Measurements from ENCODE around the gene POLRMT.
"Not testable (repeated sequence)": the region's sequence is repeated elsewhere in the genome, so short reads cannot be mapped to it uniquely, and the experiment has no call there.

Gene POLRMT

GRCh38 chr19:640606-641189, 7.4 kb upstream of the POLRMT start:
- H3K9ac ChIP-seq, result no peak overlapping the region
- no peak overlapping the region for H3K27ac ChIP-seq
- H3K36me3 ChIP-seq, result peaks cover 3% of the 10 kb centered on the region
- H3K4me1 ChIP-seq, result peaks cover 83% of the 10 kb centered on the region
- 0 out of 2 replicates have a peak overlapping the region, but pooled peaks have one; percentile 72 for H3K4me2 ChIP-seq
- H3K27me3 ChIP-seq, result no peaks in the 10 kb centered on the region
- H3K9me3 ChIP-seq, result no peaks in the 10 kb centered on the region
- peaks cover 41% of the 10 kb centered on the region for H4K20me1 ChIP-seq
- H3K4me3 ChIP-seq, result no peak overlapping the region
- TF ChIP-seq Cebpa-rat (IDR thresholded peaks at IDR 0.05), result no peak

- peaks cover 36% of the 10 kb centered on the region for H4K20me1 ChIP-seq
- no peak for TF ChIP-seq Cebpa-rat (IDR thresholded peaks at IDR 0.05)
- no peaks in the 10 kb centered on the region for H3K27me3 ChIP-seq
- peaks cover 83% of the 10 kb centered on the region for H3K4me1 ChIP-seq
- no peak overlapping the region; the same call in 1 of the 2 replicates for H3K4me3 ChIP-seq
- H3K9ac ChIP-seq, result no peak overlapping the region
- no peaks in the 10 kb centered on the region for H3K36me3 ChIP-seq
- H3K4me2 ChIP-seq, result peak overlapping the region; percentile 72
- H3K9me3 ChIP-seq, result no peaks in the 10 kb centered on the region
- no peak overlapping the region for H3K27ac ChIP-seq
Measured at GRCh38 chr19:640161-640558, 6.8 kb upstream of the POLRMT start.

- Histone ChIP-seq H4K20me1 (peaks cover 29% of the 10 kb centered on the region), H3K27me3 (no peaks in the 10 kb centered on the region), H3K9me3 (no peaks in the 10 kb centered on the region), H3K27ac (no peak within 1 kb of the TSS), H3K9ac (no peak within 1 kb of the TSS), H3K36me3 (no peaks in the 10 kb centered on the region), H3K4me1 (peaks cover 83% of the 10 kb centered on the region), H3K4me2 (peak within 1 kb of the TSS; percentile 90), H3K4me3 (peak within 1 kb of the TSS; percentile 55)
- no peak for TF ChIP-seq Cebpa-rat (IDR thresholded peaks at IDR 0.05)
Measured at GRCh38 chr19:639253-640160, 6.2 kb upstream of the POLRMT start, which contains the start of gene FGF22. Gene FGF22, plus strand, starts transcription at chr19:639879. Its CDS starts 47 bp downstream, at chr19:639926.

- H3K4me2 ChIP-seq, result peak overlapping the region; percentile 90
- H3K27ac ChIP-seq, result no peak overlapping the region
- no peak overlapping the region for H3K4me3 ChIP-seq
- no peaks in the 10 kb centered on the region for H3K9me3 ChIP-seq
- H4K20me1 ChIP-seq, result peaks cover 23% of the 10 kb centered on the region
- H3K36me3 ChIP-seq, result no peaks in the 10 kb centered on the region
- TF ChIP-seq Cebpa-rat (IDR thresholded peaks at IDR 0.05), result no peak
- H3K27me3 ChIP-seq, result no peaks in the 10 kb centered on the region
- H3K9ac ChIP-seq, result no peak overlapping the region
- peaks cover 83% of the 10 kb centered on the region for H3K4me1 ChIP-seq
Measured at GRCh38 chr19:638906-639252, 5.5 kb upstream of the POLRMT start.

GRCh38 chr19:634975-635652, 1.8 kb upstream of the POLRMT start:
- Histone ChIP-seq H3K4me2 (peak overlapping the region; percentile 90), H3K4me3 (no peak overlapping the region), H3K9me3 (no peaks in the 10 kb centered on the region), H3K27me3 (no peaks in the 10 kb centered on the region), H4K20me1 (peaks cover 36% of the 10 kb centered on the region), H3K36me3 (peaks cover 21% of the 10 kb centered on the region), H3K27ac (no peak overlapping the region), H3K4me1 (peaks cover 82% of the 10 kb centered on the region), H3K9ac (no peak overlapping the region)
- TF ChIP-seq Cebpa-rat (IDR thresholded peaks at IDR 0.05), result no peak

GRCh38 chr19:633786-634639, 676 bp upstream of the POLRMT start:
- no peak for TF ChIP-seq Cebpa-rat (IDR thresholded peaks at IDR 0.05)
- H3K27me3 ChIP-seq, result no peaks in the 10 kb centered on the region
- peak overlapping the region; percentile 94 for H3K4me2 ChIP-seq
- H3K27ac ChIP-seq, result peak overlapping the region; percentile 68
- H3K36me3 ChIP-seq, result peaks cover 32% of the 10 kb centered on the region
- peak overlapping the region; percentile 82 for H3K9ac ChIP-seq
- peak overlapping the region; percentile 86 for H3K4me3 ChIP-seq
- peaks cover 88% of the 10 kb centered on the region for H3K4me1 ChIP-seq
- H4K20me1 ChIP-seq, result peaks cover 43% of the 10 kb centered on the region
- no peaks in the 10 kb centered on the region for H3K9me3 ChIP-seq

GRCh38 chr19:632579-633067, 714 bp downstream of the POLRMT start:
- Histone ChIP-seq H3K27me3 (no peaks in the 10 kb centered on the region), H4K20me1 (peaks cover 44% of the 10 kb centered on the region), H3K4me3 (peak overlapping the region; percentile 86), H3K4me2 (peak overlapping the region; percentile 94), H3K9me3 (no peaks in the 10 kb centered on the region), H3K4me1 (peaks cover 76% of the 10 kb centered on the region), H3K9ac (peak overlapping the region; percentile 82), H3K36me3 (peaks cover 46% of the 10 kb centered on the region), H3K27ac (peak overlapping the region; percentile 84)
- TF ChIP-seq Cebpa-rat (IDR thresholded peaks at IDR 0.05), result no peak

GRCh38 chr19:629961-630714, 3.2 kb downstream of the POLRMT start:
- H3K9ac ChIP-seq, result peak overlapping the region; percentile 35; the same call in 1 of the 2 replicates
- peaks cover 63% of the 10 kb centered on the region for H3K36me3 ChIP-seq
- no peak overlapping the region for H3K27ac ChIP-seq
- no peak for TF ChIP-seq Cebpa-rat (IDR thresholded peaks at IDR 0.05)
- no peak overlapping the region for H3K4me3 ChIP-seq
- H3K27me3 ChIP-seq, result no peaks in the 10 kb centered on the region
- H4K20me1 ChIP-seq, result peaks cover 59% of the 10 kb centered on the region
- no peaks in the 10 kb centered on the region for H3K9me3 ChIP-seq
- H3K4me2 ChIP-seq, result peak overlapping the region; percentile 30
- peaks cover 63% of the 10 kb centered on the region for H3K4me1 ChIP-seq

GRCh38 chr19:629515-629914, 3.8 kb downstream of the POLRMT start:
- peaks cover 69% of the 10 kb centered on the region for H3K36me3 ChIP-seq
- not testable (repeated sequence) for H3K4me3 ChIP-seq, H3K27me3 ChIP-seq, H3K9me3 ChIP-seq, H3K27ac ChIP-seq
- peaks cover 63% of the 10 kb centered on the region for H3K4me1 ChIP-seq
- peak overlapping the region; percentile 7; the same call in 1 of the 2 replicates for H3K9ac ChIP-seq
- peak overlapping the region; percentile 30; the same call in 1 of the 2 replicates for H3K4me2 ChIP-seq
- H4K20me1 ChIP-seq, result peaks cover 65% of the 10 kb centered on the region
